ENCODE measurements around the gene SURF1. TPM values are rescaled to one million over a fixed set of nuclear protein-coding genes. Genes with fewer than 3 reads are reported as not detected.
"Not testable (repeated sequence)": the region's sequence is repeated elsewhere in the genome, so short reads cannot be mapped to it uniquely, and the experiment has no call there.

The SURF1 gene
- total RNA-seq, 4 donors from 2014 or later, result 46.0 to 53.4 (median 49.8) TPM

GRCh38 chr9:133320421-133320881, 35.8 kb downstream of the SURF1 start:
- 57 to 77% methylated on average over 3 to 8 of the region's 13 CpGs for WGBS, 2 donors (ENCODE audit: low coverage in 1 of 2)
- no peaks in the 10 kb centered on the region for H3K4me1 ChIP-seq
- H3K27ac ChIP-seq, result no peak overlapping the region
- no peaks in the 10 kb centered on the region for H3K36me3 ChIP-seq
- H3K27me3 ChIP-seq, result no peaks in the 10 kb centered on the region
- H3K4me3 ChIP-seq, result no peak overlapping the region
- H3K9me3 ChIP-seq, result no peaks in the 10 kb centered on the region
- ATAC-seq, result no peak
- TF ChIP-seq, protein P1, sequence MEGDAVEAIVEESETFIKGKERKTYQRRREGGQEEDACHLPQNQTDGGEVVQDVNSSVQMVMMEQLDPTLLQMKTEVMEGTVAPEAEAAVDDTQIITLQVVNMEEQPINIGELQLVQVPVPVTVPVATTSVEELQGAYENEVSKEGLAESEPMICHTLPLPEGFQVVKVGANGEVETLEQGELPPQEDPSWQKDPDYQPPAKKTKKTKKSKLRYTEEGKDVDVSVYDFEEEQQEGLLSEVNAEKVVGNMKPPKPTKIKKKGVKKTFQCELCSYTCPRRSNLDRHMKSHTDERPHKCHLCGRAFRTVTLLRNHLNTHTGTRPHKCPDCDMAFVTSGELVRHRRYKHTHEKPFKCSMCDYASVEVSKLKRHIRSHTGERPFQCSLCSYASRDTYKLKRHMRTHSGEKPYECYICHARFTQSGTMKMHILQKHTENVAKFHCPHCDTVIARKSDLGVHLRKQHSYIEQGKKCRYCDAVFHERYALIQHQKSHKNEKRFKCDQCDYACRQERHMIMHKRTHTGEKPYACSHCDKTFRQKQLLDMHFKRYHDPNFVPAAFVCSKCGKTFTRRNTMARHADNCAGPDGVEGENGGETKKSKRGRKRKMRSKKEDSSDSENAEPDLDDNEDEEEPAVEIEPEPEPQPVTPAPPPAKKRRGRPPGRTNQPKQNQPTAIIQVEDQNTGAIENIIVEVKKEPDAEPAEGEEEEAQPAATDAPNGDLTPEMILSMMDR (IDR thresholded peaks at IDR 0.05), result no peak
- TF ChIP-seq POLR2A (IDR thresholded peaks at IDR 0.05), result no peak
- TF ChIP-seq POLR2AphosphoS5 (IDR thresholded peaks at IDR 0.05), result no peak
- TF ChIP-seq EP300 (IDR thresholded peaks at IDR 0.05), result no peak

- ATAC-seq, H3K27me3 ChIP-seq, H3K36me3 ChIP-seq, H3K9me3 ChIP-seq, H3K4me3 ChIP-seq, H3K27ac ChIP-seq, H3K4me1 ChIP-seq: not testable (repeated sequence)
- no CpG with 5 or more reads among the region's 13 CpGs for WGBS, 2 donors (ENCODE audit: low coverage in 1 of 2)
Observed at GRCh38 chr9:133317551-133317950, 38.7 kb downstream of the SURF1 start.

GRCh38 chr9:133315997-133316396, 40.3 kb downstream of the SURF1 start:
- Histone ChIP-seq H3K4me3 (no peak overlapping the region), H3K27me3 (no peaks in the 10 kb centered on the region), H3K36me3 (no peaks in the 10 kb centered on the region), H3K4me1 (no peaks in the 10 kb centered on the region), H3K9me3 (no peaks in the 10 kb centered on the region), H3K27ac (no peak overlapping the region)
- WGBS, 2 donors (ENCODE audit: low coverage in 1 of 2), result 48 to 67% methylated on average over 1 to 2 of the region's 2 CpGs
- no peak for ATAC-seq
- TF ChIP-seq POLR2AphosphoS5 (IDR thresholded peaks at IDR 0.05), result no peak
- TF ChIP-seq POLR2A (IDR thresholded peaks at IDR 0.05), result no peak
- TF ChIP-seq, protein P1 (IDR thresholded peaks at IDR 0.05), result no peak
- no peak for TF ChIP-seq EP300 (IDR thresholded peaks at IDR 0.05)

DNA sequence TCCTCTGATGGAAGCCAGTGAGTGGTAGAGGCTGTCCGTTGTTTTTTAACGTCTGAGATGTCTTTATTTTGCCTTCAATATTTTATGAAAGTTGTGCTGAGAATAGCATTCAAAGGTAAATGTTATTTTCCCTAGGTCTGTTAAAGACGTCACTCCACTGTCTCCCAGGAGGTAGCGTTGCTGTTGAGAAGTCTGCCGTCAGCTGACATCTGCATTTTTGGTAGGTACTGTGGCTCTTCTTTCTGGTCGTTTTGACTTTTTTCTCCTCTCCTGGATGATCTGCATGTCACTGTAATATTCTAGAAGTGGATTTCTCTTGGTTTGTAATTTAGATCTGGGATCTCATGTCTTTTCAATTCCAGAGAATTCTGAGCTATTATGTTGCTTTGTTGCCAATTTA, 46.7 kb downstream of the SURF1 start:
- Histone ChIP-seq H3K9me3 (no peaks in the 10 kb centered on the region), H3K36me3 (no peaks in the 10 kb centered on the region), H3K4me3 (no peak overlapping the region), H3K4me1 (no peaks in the 10 kb centered on the region), H3K27ac (no peak overlapping the region), H3K27me3 (peaks cover 32% of the 10 kb centered on the region)
- WGBS, 2 donors (ENCODE audit: low coverage in 1 of 2), result 79 to 85% methylated on average over 5 to 6 of the region's 6 CpGs
- TF ChIP-seq, protein P1 (IDR thresholded peaks at IDR 0.05), result no peak
- no peak for TF ChIP-seq POLR2AphosphoS5 (IDR thresholded peaks at IDR 0.05)
- TF ChIP-seq EP300 (IDR thresholded peaks at IDR 0.05), result no peak
- no peak for TF ChIP-seq POLR2A (IDR thresholded peaks at IDR 0.05)
- ATAC-seq, result no peak

- Histone ChIP-seq H3K36me3 (no peaks in the 10 kb centered on the region), H3K27ac (no peak overlapping the region), H3K27me3 (peaks cover 45% of the 10 kb centered on the region), H3K4me1 (no peaks in the 10 kb centered on the region), H3K9me3 (no peaks in the 10 kb centered on the region), H3K4me3 (no peak overlapping the region)
- no peak for ATAC-seq
- 56 to 62% methylated on average over 10 to 16 of the region's 16 CpGs for WGBS, 2 donors (ENCODE audit: low coverage in 1 of 2)
- TF ChIP-seq, protein P1 (IDR thresholded peaks at IDR 0.05), result no peak
- TF ChIP-seq EP300 (IDR thresholded peaks at IDR 0.05) (no peak), POLR2AphosphoS5 (IDR thresholded peaks at IDR 0.05) (no peak), POLR2A (IDR thresholded peaks at IDR 0.05) (no peak)
Observed at GRCh38 chr9:133307301-133307700, 49.0 kb downstream of the SURF1 start.

All from gastroesophageal sphincter (tissue), 4 donors.